HT-29 (cell line): Measurements from ENCODE around the gene STEAP2. TPM values are rescaled to one million over a fixed set of nuclear protein-coding genes. Genes with fewer than 3 reads are reported as not detected.
"Not testable (repeated sequence)": the region's sequence is repeated elsewhere in the genome, so short reads cannot be mapped to it uniquely, and the experiment has no call there.

Source experiments
- DNase-seq: peaks from one replicate; pipeline ENCODE4 v3.0.0-alpha.2; 2015; ENCODE audit warnings: low spot score
- total RNA-seq: library from RNA; depleted of rRNA; stranded (reverse); fragments of >200 nt; shearing (Covaris generic); gene quantifications from 2 replicates; pipeline ENCODE4 v1.2.3, GENCODE V29; 2014

The STEAP2 gene
- total RNA-seq, 1 experiment from 2014 or later: 8.2 TPM

GRCh38 chr7:90233569-90233968 is 22.0 kb downstream of the STEAP2 start:
- no peak for DNase-seq

- DNase-seq: no peak
Measured at GRCh38 chr7:90236721-90237289, 25.3 kb downstream of the STEAP2 start.

DNA sequence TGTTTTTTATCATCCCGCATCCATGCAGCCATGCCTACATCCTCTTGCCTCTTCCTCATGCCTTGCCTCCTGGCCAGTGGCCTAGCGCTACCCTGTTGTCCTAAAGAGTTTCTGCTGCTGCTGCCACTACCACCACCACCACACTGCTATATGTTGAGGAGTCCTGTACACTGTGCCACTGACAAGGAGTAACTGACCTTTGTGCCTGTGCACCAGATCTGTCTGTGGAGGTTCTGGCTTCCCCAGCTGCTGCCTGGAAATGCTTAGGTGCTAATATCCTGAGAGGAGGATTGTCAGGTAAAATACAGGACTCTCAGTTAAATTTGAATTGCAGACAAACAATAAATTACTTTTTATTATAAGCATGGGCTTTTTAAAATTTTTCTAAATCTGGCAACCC is 26.5 kb downstream of the STEAP2 start:
- no peak for DNase-seq

GRCh38 chr7:90238583-90238982 is 27.0 kb downstream of the STEAP2 start:
- no peak for DNase-seq

- no peak for DNase-seq
Measured at GRCh38 chr7:90239050-90239449, 27.5 kb downstream of the STEAP2 start.

- DNase-seq: no peak
Measured at GRCh38 chr7:90239625-90240228, 28.2 kb downstream of the STEAP2 start.

DNA sequence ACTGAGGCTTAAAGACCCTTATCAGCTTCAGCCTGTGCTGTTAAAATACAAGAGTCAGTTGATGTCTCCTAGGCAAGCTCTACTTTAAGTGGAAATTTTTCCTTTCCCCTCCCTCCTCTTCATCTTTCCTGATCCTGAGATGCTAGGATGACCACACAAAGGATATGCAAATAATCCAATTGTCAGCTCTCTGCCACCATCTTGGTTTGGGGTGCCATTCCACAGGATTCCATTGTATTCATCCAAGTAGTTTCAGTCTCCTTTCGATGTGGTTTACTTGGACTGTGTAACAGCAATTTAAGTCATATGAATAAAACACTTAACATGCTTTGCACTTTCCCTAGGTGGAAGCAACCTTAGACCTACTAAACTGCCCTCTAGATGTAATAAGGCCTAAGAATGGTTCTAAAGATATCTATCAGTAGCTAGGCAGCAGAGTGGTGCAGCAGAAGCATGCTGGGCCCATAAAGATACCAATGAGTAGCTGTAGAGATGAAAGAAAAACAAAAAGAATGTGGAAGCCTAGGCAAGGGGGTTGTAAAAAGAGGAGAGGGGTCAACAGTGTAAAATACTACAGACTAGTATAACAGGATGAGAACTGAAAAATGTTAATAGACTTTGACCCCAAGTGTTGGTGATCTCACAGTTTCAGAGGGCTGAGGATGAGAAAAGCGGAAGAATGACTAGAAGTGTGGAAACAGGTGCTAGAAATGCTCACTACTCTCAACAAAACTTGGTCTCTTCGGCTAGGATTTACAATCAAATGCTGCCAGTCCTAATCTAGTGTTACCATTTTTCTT is 31.0 kb downstream of the STEAP2 start:
- DNase-seq: no peak

DNA sequence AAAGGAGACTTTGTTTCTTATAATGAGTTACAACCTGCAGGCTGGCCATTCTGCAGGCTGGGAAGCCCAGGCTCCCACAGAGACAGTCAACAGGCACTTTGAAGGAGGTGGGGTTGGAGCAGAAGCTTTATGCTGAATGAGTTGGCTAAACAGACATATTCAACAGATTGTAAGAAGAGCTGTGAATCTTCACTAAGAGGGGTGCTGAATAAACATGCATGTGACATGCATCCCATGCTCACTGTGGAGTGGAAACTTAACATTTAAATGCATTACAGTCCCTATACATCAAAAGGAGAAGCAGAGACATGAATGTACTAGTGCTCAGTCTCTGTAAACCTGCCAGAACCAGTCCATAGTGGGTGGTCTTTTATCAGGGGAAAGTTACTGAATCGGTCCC is 32.0 kb downstream of the STEAP2 start:
- no peak for DNase-seq

DNA sequence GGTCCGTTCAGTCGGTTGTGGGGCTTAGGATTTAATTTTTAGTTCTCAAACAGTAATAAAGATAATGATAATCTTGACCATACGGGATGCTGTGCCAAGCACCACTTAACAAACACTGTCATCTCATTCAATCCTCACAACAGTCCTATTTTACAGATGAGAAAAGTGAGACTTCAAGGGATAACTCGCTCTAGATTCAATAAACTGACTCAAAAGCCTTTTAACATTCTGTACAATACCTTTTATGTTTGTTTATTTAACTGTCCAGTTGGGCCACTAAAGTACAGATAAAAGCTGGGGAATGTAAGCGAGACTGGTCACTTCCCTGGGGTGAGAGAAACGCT is 33.0 kb downstream of the STEAP2 start:
- DNase-seq: no peak

GRCh38 chr7:90244909-90245851 is 33.6 kb downstream of the STEAP2 start, which contains the start of gene CFAP69:
CFAP69 (plus strand) TSS chr7:90245174; CDS start chr7:90245425, 251 bp downstream.
- DNase-seq: peak; percentile 97

DNA sequence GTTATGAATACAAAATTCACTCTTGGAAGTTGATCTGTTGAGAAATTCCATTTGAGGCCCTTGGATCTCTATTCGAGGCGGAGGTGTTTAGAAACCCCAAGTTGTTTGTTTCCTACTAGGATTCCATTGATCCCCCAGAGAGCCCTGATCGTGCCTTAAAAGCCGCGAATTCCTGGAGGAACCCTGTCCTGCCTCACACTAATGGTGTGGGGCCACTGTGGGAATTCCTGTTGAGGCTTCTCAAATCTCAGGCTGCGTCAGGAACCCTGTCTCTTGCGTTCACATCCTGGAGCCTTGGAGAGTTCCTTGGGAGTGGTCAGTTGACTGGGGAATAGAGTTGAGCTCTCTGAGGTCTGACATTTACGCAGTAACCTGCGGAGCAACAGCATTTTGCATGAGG is 34.6 kb downstream of the STEAP2 start:
- DNase-seq: no peak

- no peak for DNase-seq
Measured at GRCh38 chr7:90248706-90249105, 37.2 kb downstream of the STEAP2 start.

- no peak for DNase-seq
Measured at GRCh38 chr7:90250601-90251303, 39.2 kb downstream of the STEAP2 start.

DNA sequence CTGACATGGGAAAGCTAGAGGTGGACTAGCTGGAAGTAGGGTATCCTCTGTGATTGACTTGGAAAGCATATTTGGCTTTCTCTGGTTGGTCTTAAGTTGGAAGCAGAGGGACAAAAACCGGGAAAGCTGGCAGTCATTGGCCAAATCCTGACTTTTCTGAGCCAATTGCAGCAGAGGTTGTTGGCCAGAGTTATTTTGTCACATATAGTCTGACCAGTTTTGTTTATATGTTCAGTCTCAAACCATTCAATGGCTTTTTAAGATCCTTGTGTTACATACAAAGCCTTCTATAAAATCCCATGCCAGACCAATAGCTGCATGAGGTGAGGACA is 39.7 kb downstream of the STEAP2 start:
- no peak for DNase-seq

GRCh38 chr7:90256011-90256410 is 44.5 kb downstream of the STEAP2 start:
- not testable (repeated sequence) for DNase-seq

DNA sequence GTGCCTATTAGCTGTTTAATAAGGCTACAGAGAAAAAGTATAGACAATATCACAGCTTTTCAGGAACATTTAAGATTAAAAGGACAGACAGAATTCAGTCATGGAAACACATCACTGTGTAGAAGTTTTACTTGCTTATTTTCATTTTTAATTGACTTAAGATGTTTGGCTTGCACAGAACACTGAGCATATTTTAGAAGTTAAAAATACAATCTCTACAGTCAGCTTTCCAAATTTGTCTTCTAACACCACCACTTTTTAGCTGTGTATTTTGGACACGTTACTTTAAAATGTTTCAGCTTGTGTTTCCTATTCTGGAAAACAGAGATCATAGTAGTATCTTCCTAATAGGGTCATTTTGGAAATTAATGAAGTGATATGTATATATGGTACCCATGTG is 45.2 kb downstream of the STEAP2 start:
- DNase-seq: no peak

GRCh38 chr7:90261441-90261840 is 49.9 kb downstream of the STEAP2 start:
- DNase-seq: no peak

- DNase-seq: peak; percentile 74
Measured at GRCh38 chr7:90262438-90262837, 50.9 kb downstream of the STEAP2 start.

DNA sequence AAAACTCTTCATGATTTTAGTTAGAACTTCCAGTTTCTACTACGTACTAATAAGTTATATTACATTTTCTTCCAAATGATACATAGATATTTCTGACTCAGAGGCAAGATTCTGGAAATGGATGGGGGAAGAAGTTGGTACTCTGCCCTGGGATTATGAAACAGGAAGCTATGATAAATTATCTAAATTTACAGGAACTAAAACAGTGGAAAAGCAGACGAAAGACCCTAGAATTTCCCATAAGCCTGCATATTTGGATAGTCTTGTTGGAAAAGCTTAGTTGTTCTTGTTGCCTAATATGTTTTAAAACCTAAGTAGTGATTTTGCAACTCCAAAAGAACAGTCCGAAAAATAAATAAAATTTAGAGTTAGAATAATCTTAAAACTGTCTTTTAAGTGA is 55.3 kb downstream of the STEAP2 start:
- DNase-seq: no peak

DNA sequence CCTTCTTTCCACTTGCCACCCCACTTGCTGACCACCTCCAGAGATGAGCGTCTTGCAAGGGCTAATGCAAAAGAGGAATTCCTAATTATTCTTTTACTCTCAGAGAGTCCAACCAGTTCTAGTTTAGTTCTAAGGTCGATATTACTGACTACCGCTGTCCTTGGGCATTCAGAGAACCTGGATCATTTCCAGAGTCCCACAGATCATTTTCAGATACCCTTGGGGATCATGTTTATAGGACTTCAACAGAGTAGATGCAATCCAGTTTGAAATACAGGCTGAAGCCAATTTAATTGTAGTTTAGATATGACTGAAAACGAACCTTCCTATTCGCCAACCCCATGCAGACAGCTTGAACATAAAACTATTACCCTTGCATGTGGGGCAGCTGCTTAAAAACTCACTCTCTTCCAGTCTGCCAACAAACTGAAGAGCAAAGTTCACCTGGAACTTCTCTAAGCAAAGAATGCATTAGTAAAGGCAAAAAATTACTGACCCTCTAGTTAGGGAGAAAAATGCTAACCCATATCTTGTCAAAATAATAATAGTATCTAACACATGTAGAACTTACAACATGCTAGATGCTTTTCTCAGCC is 55.8 kb downstream of the STEAP2 start:
- DNase-seq: no peak

DNA sequence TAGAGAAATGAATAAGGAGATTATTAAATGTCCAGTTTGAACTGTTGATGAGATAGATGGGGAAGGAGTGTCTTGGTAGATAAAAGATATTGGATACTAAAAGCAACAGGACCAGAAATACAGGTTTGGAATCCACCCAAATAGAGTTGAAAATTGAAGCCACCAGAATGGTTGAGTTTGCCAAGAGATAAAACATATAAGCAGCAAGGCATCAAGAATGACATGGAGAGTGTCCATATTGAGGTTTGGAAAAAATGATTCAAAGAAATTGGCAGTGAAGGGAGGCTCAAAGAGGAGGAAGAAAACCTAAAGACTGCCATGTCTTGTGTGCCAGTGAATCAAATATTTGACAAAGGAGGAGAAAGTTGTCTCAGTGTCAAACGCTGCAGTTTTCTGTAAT is 57.6 kb downstream of the STEAP2 start:
- peak; percentile 32 for DNase-seq
